GM15510 (cell line): ENCODE results near the gene GALNTL6.

Source experiments
- POLR2A ChIP-seq: IDR thresholded peaks from 3 replicates; pipeline ENCODE4 v1.6.1; 2011; ENCODE audit warnings: borderline replicate concordance; ENCODE audit not compliant: insufficient read length; ENCODE audit errors: extremely low read depth

The GALNTL6 gene

GRCh38 chr4:172619218-172619617 lies 806.0 kb downstream of the GALNTL6 start:
- no peak for TF ChIP-seq POLR2A

DNA sequence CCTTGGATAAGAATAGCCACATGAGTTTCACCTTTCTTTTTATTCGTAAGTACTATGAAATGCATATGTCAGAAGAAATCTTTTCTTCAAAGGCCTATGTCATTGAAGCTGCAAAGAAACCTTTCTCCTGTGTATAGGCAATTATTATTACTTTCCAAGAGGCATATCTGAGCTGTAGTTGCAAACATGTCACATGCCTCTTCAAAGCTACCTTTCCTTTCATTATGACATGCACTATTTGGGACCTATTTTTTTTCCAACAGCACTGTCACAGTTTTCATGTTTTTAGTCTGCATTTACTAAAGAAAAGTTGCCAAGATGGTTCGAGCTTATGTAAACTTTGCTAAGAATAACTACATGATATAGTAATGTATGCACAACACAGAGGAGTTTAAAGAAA lies 806.6 kb downstream of the GALNTL6 start:
- TF ChIP-seq POLR2A = no peak

- TF ChIP-seq POLR2A = no peak
Measured at GRCh38 chr4:172628263-172628662, 815.1 kb downstream of the GALNTL6 start.

DNA sequence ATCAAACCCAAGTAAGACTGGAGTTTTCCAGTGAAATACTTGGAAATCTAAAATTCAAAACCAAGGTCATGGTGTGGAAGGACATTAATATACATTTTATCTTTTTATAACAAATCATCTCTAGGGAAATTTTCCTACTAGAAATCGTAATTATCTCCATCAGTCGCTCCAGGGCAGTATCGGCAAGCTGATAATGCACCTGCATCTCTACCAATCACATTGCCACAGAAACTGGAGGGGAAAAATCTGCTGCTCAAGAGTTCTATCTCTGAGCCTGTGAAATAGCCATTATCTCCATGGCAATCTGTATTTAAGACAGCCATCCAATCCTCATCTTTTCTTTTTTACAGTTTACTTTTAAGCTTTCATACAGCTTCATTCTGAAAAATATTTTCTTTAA lies 817.1 kb downstream of the GALNTL6 start:
- TF ChIP-seq POLR2A = no peak

DNA sequence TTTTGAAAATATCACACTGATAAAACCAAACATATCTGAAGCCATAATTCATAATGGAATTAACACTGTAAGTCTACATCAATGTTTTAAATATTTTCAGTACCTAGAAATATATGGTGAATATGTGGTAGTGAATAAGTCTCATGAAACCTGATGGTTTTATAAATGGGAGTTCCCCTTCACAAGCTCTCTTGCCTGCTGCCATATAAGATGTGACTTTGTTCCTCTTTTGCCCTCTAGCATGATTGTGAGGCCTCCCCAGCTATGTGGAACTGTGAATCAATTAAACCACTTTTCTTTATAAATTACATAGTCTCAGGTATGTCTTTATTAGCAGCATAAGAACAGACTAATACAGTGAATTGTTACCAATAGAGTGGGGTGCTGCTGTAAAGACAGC lies 818.6 kb downstream of the GALNTL6 start:
- no peak for TF ChIP-seq POLR2A

GRCh38 chr4:172648471-172648870 lies 835.3 kb downstream of the GALNTL6 start:
- TF ChIP-seq POLR2A = no peak

GRCh38 chr4:172649143-172649542 lies 835.9 kb downstream of the GALNTL6 start:
- no peak for TF ChIP-seq POLR2A

DNA sequence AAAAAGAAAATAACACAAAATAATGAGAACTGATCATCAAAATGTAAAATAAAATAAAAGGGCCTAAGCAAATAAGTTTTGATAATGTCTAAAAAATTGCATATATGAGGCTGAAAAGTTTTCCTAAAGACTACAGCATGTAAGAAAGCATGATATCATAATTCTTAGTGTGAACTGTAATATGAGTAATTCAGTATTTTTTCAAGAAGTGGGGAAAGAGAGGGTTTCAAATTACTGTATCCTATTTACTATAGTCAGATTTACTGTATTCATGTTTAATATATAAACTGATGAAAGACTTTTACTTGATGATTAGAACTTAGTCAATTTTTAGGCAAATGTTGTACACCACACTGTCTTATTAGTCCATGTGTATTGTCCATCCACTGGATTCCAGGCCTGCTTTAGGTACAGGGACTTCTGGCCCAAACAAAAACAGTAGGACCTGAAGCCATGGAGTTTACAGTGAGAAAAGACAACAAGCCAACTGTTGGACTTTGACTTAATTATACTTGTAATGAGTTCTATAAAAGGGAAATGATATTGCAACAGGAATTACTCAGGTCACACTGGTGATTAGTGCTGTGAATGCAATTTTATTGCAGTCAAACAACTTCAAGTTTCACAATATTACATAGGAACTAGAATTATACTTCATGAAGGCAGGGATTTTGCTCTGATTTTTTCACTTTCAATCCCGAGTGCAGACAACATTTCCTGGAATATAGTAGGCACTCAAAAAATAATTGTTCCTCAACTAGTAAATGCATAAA lies 837.7 kb downstream of the GALNTL6 start:
- TF ChIP-seq POLR2A = no peak

- no peak for TF ChIP-seq POLR2A
Measured at GRCh38 chr4:172651961-172652360, 838.8 kb downstream of the GALNTL6 start.

- TF ChIP-seq POLR2A = no peak
Measured at GRCh38 chr4:172652369-172652768, 839.2 kb downstream of the GALNTL6 start.

DNA sequence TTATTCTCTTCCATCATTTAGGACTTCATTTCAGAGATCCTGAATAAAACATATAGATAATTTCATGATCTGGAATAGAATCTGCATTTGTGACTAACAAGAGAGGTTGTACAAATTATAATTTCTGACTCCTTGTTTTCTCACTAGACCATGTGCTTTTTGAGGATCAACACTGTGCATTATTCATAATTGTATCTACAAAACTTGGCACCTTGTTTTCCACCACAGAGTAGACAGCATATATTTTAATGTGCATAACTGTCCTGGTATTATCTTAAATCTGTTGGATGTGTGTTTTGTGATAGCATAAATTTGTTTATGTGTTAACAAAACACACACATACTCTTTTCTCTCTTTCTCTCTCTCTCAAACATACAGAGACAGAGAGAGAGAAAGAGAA lies 840.5 kb downstream of the GALNTL6 start:
- no peak for TF ChIP-seq POLR2A

GRCh38 chr4:172654457-172654856 lies 841.3 kb downstream of the GALNTL6 start:
- TF ChIP-seq POLR2A = no peak

DNA sequence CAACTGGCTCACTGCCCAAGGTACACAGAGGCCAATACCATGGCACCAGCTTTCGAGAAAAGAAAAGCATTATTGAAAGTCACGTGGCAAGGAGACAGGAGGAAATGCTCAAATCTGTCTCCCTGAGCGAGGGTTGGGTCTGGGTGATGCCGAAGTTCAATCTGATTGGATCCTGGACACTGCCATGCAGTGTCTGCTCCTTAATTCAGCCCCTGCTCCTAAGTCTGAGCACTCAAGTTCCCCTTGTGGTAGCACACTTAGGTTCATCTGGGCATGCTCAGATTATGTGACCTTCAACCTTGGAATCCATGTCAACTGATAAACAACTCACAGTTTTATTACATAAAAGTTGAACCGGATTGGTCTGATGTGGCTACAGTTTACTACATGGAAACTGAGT lies 842.9 kb downstream of the GALNTL6 start:
- TF ChIP-seq POLR2A = no peak

- no peak for TF ChIP-seq POLR2A
Measured at GRCh38 chr4:172657081-172657480, 843.9 kb downstream of the GALNTL6 start.

- no peak for TF ChIP-seq POLR2A
Measured at GRCh38 chr4:172660251-172660650, 847.0 kb downstream of the GALNTL6 start.

GRCh38 chr4:172662113-172662512 lies 848.9 kb downstream of the GALNTL6 start:
- no peak for TF ChIP-seq POLR2A

GRCh38 chr4:172666711-172667368 lies 853.6 kb downstream of the GALNTL6 start:
- no peak for TF ChIP-seq POLR2A

GRCh38 chr4:172674811-172675210 lies 861.6 kb downstream of the GALNTL6 start:
- TF ChIP-seq POLR2A = no peak
